ENCODE data around the gene CYP4B1. TPM values are rescaled to one million over a fixed set of nuclear protein-coding genes. Genes with fewer than 3 reads are reported as not detected.

CYP4B1 gene
- under 1 TPM in 1 of 2 donors, not detected in 1; 0.59 TPM for total RNA-seq
- under 1 TPM; 0.18 TPM for polyA plus RNA-seq

- Histone ChIP-seq H3K9ac (ENCODE audit: low read depth in 1 of 2, low read length in 2 of 2) (no peak within 1 kb of the TSS), H3K9me3 (ENCODE audit: control insufficient read depth in 4 of 4, low read length in 3 of 4) (no peaks in the 10 kb centered on the region), H3K27me3 (ENCODE audit: control insufficient read depth in 4 of 4, insufficient read depth in 4 of 4, low read length in 3 of 4) (peaks cover 0 to 5% (median 1%) of the 10 kb centered on the region in 4 donors), H3K4me3 (ENCODE audit: low read depth in 1 of 3, low read length in 3 of 3) (no peak within 1 kb of the TSS), H3K36me3 (ENCODE audit: control insufficient read depth in 4 of 4, insufficient read depth in 3 of 4, low read depth in 1 of 4, low read length in 3 of 4) (no peaks in the 10 kb centered on the region), H3K27ac (ENCODE audit: low read depth in 1 of 2, low read length in 2 of 2) (no peak within 1 kb of the TSS), H3K4me1 (ENCODE audit: control insufficient read depth in 4 of 4, insufficient read depth in 4 of 4, low read length in 3 of 4) (no peaks in the 10 kb centered on the region)
- WGBS, result 63% methylated on average over 4 of the region's 4 CpGs
- no peak for DNase-seq (ENCODE audit: low spot score)
- TF ChIP-seq CTCF (IDR thresholded peaks at IDR 0.05; ENCODE audit: low read depth, low read length, missing input control), result no peak
- no peak for TF ChIP-seq JUND (IDR thresholded peaks at IDR 0.05)
- no peak for TF ChIP-seq ZBTB33 (IDR thresholded peaks at IDR 0.05)
- no peak for TF ChIP-seq ATF3 (IDR thresholded peaks at IDR 0.05)
- TF ChIP-seq YY1 (IDR thresholded peaks at IDR 0.05), result no peak
- TF ChIP-seq HNF4A (conservative IDR thresholded peaks at IDR 0.05), result no peak
- no peak for TF ChIP-seq NR2F2 (IDR thresholded peaks at IDR 0.05)
- no peak for TF ChIP-seq TAF1 (conservative IDR thresholded peaks at IDR 0.05)
- TF ChIP-seq FOXA2 (IDR thresholded peaks at IDR 0.05), result no peak
- TF ChIP-seq HNF4G (IDR thresholded peaks at IDR 0.05), result no peak
- no peak for TF ChIP-seq MAX (IDR thresholded peaks at IDR 0.05)
- TF ChIP-seq SP1 (IDR thresholded peaks at IDR 0.05), result no peak
- TF ChIP-seq GABPA (IDR thresholded peaks at IDR 0.05 in 1 of 2, conservative IDR thresholded peaks at IDR 0.05 in 1 of 2), result no peak
- TF ChIP-seq FOXA1 (IDR thresholded peaks at IDR 0.05), result no peak
Measured at GRCh38 chr1:46798810-46799209, at the start of gene CYP4B1. CYP4B1 (plus strand) TSS chr1:46799046; CDS start chr1:46799082, 36 bp downstream.

GRCh38 chr1:46749404-46749803, 49.4 kb upstream of the CYP4B1 start:
- no peak overlapping the region for H3K27ac ChIP-seq (ENCODE audit: low read depth in 1 of 2, low read length in 2 of 2)

More at GRCh38 chr1:46749404-46749803, 49.4 kb upstream of the CYP4B1 start:
- H3K9ac ChIP-seq (ENCODE audit: low read depth in 1 of 2, low read length in 2 of 2), result no peak overlapping the region
- DNase-seq (ENCODE audit: low spot score), result no peak
- no peaks in the 10 kb centered on the region for H3K36me3 ChIP-seq (ENCODE audit: control insufficient read depth in 4 of 4, insufficient read depth in 3 of 4, low read depth in 1 of 4, low read length in 3 of 4)
- H3K4me1 ChIP-seq (ENCODE audit: control insufficient read depth in 4 of 4, insufficient read depth in 4 of 4, low read length in 3 of 4), result no peaks in the 10 kb centered on the region
- H3K4me3 ChIP-seq (ENCODE audit: low read depth in 1 of 3, low read length in 3 of 3), result no peak overlapping the region
- H3K9me3 ChIP-seq (ENCODE audit: control insufficient read depth in 4 of 4, low read length in 3 of 4), result no peaks in the 10 kb centered on the region
- WGBS, result 95% methylated on average over 1 of the region's 1 CpG
- H3K27me3 ChIP-seq (ENCODE audit: control insufficient read depth in 4 of 4, insufficient read depth in 4 of 4, low read length in 3 of 4), result peaks cover 0 to 3% (median 1%) of the 10 kb centered on the region in 4 donors
- TF ChIP-seq REST (IDR thresholded peaks at IDR 0.05) (no peak), TAF1 (conservative IDR thresholded peaks at IDR 0.05) (no peak), HNF4A (conservative IDR thresholded peaks at IDR 0.05) (no peak), YY1 (IDR thresholded peaks at IDR 0.05) (no peak), FOXA2 (IDR thresholded peaks at IDR 0.05) (no peak), SP1 (IDR thresholded peaks at IDR 0.05) (no peak), CTCF (IDR thresholded peaks at IDR 0.05; ENCODE audit: low read depth, low read length, missing input control) (no peak), FOXA1 (IDR thresholded peaks at IDR 0.05) (no peak), RXRA (IDR thresholded peaks at IDR 0.05) (no peak), ATF3 (IDR thresholded peaks at IDR 0.05) (no peak), RAD21 (IDR thresholded peaks at IDR 0.05) (no peak), MAX (IDR thresholded peaks at IDR 0.05) (no peak), NR2F2 (IDR thresholded peaks at IDR 0.05) (no peak), EGR1 (IDR thresholded peaks at IDR 0.05; ENCODE audit: low read depth in 2 of 2) (no peak), HNF4G (IDR thresholded peaks at IDR 0.05) (no peak), ZBTB33 (IDR thresholded peaks at IDR 0.05) (no peak), GABPA (IDR thresholded peaks at IDR 0.05 in 1 of 2, conservative IDR thresholded peaks at IDR 0.05 in 1 of 2) (no peak), JUND (IDR thresholded peaks at IDR 0.05) (no peak)

Data from liver (tissue), 9 donors.